GM18498 (cell line): ENCODE results near the gene CNPPD1.
A peak's percentile ranks its signal among the peaks of the same experiment; 100 is the strongest.

ENCODE experiments used
- ATAC-seq: cut with Tn5 transposase; IDR thresholded peaks from one replicate; pipeline ENCODE4 v1.9.1; 2021; ENCODE audit warnings: mild to moderate bottlenecking, moderate library complexity; ENCODE audit not compliant: unreplicated experiment

Gene CNPPD1

DNA sequence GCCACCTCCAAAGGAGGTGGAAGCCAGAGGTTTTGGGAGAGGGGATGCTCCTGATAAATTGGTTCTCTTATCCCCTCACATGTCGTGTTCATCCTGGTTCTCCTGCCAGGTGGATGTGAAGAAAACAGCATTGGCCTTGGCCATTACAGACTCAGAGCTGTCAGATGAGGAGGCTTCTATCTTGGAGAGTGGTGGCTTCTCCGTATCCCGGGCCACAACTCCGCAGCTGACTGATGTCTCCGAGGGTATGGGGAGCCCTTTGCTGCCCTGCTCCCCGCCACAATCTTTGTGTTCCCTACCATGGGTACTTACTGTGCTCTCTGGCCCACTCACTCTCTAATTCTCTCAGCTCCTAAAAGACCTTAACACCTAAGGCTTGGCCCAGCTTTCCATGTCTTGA, 4.8 kb upstream of the CNPPD1 start:
- no peak for ATAC-seq

DNA sequence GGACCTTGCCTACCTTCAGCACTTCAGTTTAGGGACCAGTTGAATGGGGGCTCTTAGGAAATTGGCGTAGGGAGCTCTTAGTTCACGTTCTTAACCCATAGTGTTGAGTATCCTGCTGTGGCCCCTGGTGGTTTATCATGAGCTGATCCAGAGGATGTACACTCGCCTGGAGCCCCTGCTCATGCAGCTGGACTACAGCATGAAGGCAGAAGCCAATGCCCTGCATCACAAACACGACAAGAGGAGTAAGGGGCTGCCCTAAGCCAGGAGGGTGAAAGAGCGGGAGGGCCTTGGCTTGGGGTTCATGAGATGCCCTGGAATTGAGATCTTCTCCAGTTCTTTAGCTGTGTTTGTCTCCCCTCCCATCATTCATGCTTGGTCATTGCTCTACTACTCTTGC, 4.2 kb upstream of the CNPPD1 start:
- no peak for ATAC-seq

DNA sequence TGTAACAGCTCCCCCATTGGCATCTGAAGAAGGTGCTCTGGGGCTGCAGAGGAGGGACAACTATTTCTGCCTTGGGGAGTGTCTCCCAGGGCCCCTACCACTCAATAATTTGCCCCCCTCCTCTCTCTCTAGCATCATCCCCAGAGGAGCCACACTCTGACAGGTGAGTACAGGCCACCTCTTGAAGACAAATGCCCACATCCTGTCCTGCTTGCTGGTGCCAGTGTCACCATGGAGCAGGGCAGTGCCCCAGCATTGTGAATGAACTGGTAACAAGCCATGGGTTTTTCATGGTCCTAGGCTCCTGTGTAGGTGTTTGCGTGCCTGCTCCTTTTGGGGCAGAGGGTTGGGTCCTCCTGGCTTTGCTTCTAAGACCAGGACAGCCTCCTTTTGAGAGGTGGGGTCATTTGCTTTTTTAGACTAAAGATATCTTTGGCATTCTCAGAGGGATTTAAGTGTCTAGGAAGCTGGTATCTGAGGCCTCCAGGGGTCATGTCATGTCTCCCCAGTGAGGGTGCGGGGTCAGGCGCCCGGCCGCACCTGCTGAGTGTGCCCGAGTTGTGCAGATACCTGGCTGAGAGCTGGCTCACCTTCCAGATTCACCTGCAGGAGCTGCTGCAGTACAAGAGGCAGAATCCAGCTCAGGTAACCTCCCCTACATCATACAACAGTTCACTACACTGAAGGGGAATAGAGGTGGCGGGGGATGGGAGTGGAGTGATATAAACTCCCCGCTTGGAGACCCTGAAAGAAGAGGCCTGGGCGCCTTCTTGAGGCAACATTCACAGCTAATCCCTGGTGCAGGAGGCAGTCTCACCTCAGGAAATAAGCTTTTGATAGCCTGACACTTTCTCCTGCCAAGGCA, 3.1 kb upstream of the CNPPD1 start:
- no peak for ATAC-seq

DNA sequence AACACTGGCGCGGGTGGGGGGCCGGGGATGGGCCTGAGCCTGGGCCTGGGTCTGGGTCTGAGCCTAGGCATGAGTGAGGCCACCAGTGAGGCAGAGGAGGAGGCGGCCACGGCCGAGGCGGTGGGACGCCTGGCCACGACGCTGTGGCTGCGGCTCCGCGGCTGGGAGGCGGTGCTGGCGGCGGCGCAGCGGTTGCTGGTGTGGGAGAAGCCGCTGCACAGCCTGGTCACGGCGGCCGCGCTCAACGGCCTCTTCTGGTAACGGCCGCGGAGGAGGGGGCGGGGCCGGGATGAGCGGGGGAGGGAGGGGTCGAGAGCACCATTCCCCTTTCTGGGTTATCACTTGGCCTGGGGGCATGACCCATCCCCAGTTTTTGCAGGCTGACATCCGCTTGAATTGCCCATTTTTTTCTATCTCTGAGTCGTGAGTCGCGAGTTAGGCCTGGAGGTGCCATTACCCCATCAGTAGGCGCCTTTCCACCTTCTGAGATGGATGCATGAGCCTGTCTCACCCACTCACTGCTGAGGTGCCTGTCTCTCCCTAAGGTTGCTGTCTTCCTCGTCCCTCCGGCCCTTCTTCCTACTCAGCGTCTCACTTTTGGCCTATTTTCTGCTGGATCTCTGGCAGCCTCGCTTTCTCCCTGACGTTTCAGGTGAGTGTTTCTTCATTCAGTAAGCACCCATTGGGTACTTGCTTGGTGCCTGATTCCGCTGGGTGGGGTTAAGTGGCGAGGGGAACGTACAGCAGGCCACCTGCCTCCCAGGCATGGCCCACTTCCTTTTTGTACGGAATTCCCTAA, 1.9 kb upstream of the CNPPD1 start:
- ATAC-seq: peak; percentile 13

DNA sequence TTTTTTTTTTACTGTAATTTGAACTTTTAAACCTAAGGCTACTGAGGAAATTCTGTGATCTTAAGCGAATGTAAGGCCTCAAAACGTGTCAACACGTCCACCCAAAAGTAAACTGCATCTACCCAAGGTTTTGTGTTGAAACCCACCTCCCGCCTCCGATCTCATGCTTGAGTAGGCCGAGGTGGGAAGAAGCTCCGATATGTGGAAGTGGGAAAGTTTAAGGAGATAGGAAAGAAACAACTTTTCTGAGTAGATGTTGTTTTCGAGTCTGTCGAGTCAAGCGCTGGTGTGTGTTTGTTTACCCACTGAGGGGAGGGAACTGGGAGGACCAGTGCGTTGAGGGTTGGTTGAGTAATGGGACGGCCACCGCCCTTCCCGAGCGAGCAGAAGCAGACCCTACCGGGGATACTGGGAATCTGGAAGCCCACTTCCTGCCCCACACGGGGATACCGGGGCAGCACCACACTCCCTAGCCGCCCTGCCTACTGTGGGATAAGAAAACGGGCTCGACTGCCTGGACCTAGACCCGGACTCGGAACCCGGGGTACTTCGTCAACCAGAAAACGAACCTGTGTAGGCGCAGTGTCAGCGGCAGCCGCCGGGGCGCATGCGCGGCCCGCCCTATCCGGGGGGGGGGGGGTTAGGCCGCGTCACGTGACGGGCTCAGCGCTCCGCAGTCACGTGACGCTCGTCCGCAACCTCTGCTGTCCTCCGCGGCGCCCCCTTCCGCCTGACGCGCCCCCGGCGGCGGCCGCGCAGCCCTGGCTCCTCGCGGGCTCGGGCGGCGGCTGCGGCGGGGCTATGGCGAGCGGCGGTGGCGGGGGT, 1.0 kb upstream of the CNPPD1 start, which contains the start of gene RETREG2:
Gene RETREG2, plus strand, starts transcription at position 724 of the 825 bp plus-strand sequence. Its CDS starts 78 bp downstream, at position 802.
- peak; percentile 53 for ATAC-seq

DNA sequence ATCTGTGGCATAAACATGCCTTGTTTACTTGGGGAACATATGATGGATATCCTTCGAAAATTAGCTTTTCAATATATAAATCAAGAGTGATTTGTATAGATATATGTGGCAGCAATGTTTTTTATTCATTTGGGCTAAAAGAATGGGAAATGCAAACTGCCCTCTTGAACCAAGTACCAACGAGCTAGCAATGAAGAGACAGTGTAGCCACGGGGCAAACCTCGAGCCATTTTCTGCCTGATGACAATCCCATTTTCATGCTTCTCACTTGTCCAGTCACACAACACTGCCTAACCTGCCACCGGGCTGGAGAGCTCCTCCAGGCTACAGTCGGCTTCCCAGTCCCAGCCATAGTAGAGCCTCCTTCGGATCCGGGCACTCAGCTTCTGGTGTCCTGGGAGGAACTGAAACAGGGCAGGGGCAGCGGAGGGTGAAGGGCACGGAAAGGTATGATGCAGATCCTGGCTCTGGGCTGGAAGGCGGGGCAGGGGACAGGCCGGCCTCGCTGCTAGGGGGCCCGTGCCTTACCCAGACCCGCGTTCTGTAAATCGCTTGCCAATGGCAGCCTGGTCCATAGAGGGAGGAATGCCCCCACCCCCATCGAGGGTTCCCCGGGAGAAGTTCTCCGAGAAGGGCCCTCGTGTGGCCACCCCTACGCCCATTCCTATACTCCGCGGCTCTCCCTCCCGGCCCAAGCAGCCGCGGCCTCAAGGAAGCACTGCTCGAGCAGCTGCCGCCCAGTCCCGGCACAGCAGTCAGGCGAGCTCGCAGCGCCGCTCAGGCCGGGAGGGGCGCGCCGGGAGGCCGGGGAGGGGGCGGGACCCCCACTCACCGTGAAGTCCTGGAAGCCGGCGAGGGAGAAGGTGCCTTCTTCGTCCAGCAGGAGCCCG, 552 bp downstream of the CNPPD1 start:
- peak; percentile 23 for ATAC-seq

DNA sequence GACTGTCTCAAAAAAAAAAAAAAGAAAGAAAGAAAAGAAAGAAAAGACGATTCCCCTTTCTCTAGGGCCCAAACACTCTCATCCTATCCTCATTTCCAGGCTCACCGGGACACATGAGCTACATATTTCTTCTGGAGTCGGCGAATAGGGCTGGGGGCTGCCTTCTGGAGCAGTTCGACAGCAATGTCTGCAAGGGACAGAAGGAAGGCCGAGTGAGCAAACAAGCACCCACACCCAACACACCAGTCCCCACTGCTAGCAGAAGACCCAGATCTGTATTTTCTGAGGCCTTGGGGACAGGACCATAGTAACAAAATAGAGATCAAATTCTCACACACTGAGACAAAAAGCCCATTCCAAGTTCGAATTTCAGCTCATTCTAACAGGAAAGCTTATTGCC, 1.2 kb downstream of the CNPPD1 start:
- ATAC-seq: no peak

DNA sequence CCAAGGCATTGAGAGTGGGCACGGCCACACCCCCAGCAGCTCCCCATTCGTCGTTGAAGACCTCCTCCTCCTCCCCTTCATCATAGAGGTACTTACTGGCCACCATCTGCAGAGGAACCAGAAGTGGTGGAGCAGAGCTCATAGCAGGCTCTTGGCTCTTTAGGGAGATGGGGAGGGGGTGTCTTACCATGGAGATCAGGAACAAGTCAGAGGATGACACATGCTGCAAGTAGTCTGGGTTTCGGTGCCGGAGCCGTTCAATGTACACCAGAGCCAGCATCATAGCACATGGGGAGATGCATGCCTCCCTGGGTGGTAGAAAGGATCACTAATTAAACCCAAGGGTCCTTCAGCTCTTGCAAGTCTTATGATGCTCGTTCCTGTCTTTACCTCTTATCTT, 1.9 kb downstream of the CNPPD1 start:
- ATAC-seq: no peak

DNA sequence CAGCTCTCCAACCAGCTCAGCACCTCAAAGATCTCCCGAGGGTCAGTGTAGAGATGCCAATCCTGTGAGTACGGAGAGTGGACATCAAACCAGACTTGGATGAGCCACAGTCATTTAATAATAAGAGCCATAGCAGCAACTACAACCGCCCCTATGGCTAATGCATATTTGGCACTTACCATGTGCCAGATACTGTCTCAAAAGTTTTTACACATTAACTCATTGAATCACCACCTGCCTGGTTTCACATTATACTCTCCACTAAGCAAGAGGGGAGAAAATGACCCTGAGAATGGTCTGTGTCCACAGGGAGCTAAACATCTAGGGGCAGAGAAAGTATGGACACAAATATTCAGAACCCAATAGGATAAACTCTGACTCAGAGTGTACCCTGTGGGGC, 2.6 kb downstream of the CNPPD1 start:
- ATAC-seq: no peak

DNA sequence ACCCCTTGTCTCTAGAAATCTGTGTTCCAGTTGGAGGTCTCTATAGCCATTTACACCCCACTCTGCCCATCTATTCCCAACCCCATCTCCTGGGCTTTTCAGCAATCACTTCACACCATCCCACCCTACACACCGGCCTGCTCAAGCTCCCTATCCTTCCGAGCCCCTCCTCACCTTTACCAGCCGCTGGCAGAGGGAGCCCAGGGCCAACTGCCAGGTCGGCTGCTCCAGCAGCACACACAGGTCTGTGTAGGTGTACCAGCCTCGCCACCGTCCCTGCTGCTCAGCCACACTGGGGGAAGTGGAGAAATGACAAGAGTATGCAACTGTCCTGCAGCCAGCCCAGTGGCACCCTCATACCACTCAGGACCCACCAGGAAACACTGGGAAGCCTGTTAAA, 3.5 kb downstream of the CNPPD1 start:
- ATAC-seq: no peak

DNA sequence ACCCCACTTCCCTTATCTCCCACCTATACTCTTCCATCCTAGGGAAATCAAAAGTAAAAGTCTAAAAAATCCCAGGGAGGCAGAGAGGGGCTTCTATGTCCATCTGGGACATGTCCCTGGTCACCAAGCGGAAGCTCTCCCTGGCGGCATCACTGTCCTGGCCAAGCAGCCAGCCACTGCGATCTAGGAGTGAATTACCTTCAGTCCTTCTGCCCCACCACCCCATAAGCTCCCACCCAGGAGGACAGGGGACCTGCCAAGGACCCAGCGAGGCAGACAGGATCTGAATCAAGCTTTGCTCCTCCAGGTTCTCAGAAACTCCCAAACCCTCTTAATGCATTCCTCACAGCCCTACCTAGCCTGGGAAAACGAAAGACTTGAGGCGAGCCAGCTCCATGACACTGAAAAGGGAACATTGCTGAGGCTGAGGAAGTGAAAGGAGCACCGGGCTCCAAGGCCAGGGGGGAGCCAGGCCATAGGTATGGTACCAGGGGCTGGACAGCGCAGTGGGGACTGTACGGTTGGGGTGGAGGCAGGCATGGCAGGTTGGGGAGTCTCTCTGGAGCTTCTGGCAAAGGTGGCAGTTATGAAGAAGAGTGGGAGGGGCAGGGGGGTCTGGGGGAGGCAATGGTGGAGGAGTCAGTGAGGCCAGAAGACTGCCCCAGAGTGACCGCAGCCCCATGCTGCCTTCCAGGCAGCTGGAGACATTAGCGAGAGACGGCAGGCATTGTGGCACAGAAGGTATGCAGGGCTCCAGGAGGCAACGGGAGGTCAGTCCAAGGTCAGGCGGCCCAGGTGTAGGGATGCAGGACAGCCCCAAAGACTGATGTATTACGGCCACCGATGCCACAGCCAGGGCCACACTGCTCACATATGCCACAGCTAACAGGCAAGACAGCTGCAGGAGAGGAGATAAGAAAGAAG, 4.2 kb downstream of the CNPPD1 start:
- no peak for ATAC-seq

DNA sequence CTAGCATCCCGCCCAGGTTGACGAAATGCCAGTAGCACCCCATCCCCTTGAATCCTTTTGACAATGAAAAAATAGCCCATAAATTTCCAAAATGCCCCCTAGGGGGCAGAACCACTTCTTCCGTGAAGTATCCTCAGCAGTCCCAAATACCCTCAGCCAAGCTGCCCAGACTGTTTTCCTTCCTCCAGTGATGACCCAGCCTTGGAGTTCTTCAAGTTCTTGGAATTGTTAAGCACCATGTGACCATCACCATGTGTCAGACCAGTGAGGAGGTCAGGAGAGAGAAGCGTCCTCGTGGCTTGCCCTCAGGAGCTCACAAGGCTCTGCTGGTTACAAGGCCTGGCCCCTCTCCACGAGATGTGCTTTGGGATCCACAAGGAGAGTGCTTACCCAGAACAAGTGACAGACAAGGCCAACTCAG, 5.5 kb downstream of the CNPPD1 start:
- ATAC-seq: no peak

DNA sequence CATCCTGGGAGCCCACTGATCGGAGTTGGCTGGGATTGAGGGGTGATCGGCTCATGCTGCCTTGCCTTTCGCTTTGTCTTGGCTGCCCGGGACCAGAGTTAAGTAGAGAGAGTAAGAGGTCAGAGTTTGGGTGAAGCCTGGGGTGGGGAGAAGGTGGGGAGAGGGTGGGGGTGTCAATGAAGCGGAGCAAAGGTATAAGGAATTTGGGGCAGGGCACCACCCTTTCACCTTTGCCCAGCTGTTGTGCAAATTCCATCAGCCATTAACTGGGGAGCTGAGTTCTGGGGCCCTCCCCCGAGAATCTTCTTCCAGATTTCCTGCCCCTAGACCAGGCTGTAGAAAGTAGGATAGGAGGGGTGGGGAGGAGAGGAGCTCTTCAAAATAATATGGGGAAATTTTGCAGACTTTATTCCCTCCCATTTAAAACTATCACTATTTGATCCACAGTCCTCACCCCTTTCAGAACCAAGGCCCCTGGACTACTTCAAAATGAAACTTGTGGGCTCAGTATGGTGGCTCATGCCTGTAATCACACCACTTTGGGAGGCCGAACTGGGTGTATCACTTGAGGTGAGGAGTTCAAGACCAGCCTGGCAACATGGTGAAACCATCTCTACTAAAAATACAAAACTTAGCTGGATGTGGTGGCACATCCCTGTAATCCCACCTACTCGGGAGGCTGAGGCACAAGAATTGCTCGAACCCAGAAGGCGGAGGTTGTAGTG, 6.6 kb downstream of the CNPPD1 start, which contains the start of gene SLC23A3:
Gene SLC23A3, minus strand, starts transcription at position 100 of the 725 bp plus-strand sequence. Its CDS starts 45 bp downstream, at position 55.
- ATAC-seq: no peak

DNA sequence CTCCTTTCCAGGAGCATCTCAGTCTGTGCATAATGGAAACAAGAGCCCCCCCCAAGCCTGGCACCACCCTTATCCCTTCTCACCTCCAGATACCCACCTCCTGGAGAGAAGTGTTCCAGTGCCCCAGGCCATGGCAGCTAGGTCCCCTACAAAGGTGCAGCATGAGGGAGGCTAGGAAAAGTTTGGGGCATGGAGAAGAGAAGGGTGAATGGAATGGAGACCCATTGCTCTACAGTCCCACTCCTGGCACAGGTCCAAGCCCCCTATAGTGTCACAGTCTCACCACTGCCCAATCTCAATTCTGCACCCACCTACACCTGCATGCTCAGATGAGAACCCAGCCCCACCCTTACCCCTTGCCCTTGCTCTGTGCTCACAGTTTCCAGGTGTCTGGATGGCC, 7.8 kb downstream of the CNPPD1 start:
- ATAC-seq: no peak

DNA sequence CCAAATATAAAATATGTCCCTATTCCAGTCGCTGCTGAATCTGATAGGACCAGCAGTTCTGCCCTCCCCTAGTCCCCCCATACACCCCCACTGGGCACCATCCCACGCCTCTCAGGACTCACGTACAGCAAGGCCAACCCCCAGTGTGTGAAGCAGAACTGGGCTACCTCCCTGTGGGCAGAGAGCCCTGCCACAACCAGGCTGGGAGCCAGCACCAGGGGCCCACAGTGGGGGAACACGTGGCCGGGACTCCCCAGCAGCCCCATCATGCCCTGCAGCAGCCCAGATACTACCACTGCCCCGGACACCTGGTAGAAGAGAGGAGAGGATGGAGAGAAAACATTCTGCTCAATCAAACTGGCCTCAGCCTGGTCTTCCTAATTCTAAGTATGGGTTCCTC, 8.2 kb downstream of the CNPPD1 start:
- no peak for ATAC-seq

DNA sequence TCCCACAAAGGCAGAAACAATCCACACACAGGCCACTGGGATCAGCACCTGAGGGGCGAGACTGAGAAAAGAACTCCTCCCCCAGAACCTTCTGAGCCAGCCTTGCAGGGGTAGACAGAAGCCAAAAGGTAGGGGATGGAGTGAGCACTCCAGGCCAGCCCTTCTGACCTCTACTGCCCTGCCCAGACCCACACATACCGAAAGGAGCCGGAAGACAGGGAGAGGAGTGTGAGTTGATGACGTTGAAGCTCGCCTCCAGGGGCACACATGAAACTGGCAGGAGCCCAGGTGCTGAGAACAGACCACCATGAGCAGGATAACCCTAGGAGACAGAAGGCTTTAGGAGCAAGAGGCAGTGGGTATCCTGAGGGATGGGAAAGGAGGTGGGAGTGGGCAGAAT, 8.7 kb downstream of the CNPPD1 start:
- ATAC-seq: no peak

DNA sequence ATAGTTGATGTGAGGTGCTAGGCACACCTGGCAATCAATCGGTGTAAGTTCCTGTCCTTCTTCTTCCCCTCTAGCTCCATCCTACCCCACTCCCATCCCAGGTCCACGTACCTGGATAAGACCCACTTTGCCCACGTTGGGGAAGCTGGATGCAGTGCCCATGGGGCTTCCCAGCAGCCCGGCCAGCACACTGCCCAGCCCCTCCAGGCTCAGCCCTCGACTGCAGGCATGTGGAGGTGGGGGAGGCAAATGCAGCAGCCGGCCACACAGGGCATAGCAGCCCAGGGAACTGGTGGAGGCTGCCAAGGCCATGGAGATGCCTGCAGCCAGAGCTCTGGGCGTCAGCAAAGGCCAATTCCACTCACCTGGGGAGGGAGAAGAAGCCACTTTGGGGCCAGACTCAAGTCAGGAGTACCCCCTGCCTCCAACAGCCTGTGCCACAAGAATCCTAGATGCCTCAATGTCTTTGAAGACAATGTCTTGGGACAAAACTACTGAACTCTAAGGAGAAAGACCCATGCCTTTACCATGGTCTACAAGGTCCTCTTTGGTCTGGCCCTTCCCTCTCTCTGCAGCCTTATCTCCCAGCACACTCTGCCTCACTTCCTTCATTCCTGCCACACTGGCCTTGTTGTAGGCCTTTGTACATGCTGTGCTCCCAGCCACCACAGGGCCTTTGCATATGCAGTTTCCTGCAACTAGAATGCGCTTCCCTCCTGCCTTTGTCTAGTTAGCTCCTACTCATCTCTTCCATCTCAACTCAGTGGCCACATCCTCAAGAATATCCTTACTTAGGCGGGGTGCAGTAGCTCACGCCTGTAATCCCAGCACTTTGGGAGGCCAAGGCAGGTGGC, 11.4 kb downstream of the CNPPD1 start:
- ATAC-seq: no peak
